Bone marrow (tissue), 2 donors: ENCODE results near the gene TENM3.

Experiments
- DNase-seq, 2 donors: peaks; one replicate each; lab custom pipeline; 2025; lab: John Stamatoyannopoulos, UW

The TENM3 gene

GRCh38 chr4:182778222-182778982 is 535.2 kb downstream of the TENM3 start:
- DNase-seq, result no peak

GRCh38 chr4:182786991-182787390 is 543.8 kb downstream of the TENM3 start:
- DNase-seq, result no peak

- no peak for DNase-seq
These were observed 545.0 kb downstream of the TENM3 start for GRCh38 chr4:182788201-182788600.

- DNase-seq, result no peak
These were observed 546.3 kb downstream of the TENM3 start for GRCh38 chr4:182789529-182789928.

- no peak for DNase-seq
These were observed 552.4 kb downstream of the TENM3 start for GRCh38 chr4:182795446-182796238.

- DNase-seq, result no peak
These were observed 556.5 kb downstream of the TENM3 start for GRCh38 chr4:182799515-182800215.

- DNase-seq, result no peak
These were observed 557.0 kb downstream of the TENM3 start for GRCh38 chr4:182800216-182800515.

GRCh38 chr4:182801636-182802035 is 558.4 kb downstream of the TENM3 start:
- no peak for DNase-seq

GRCh38 chr4:182802621-182803020 is 559.4 kb downstream of the TENM3 start:
- DNase-seq, result no peak

- no peak for DNase-seq
These were observed 560.0 kb downstream of the TENM3 start for GRCh38 chr4:182803235-182803634.

GRCh38 chr4:182804131-182804530 is 560.9 kb downstream of the TENM3 start:
- no peak for DNase-seq

- no peak for DNase-seq
These were observed 562.1 kb downstream of the TENM3 start for GRCh38 chr4:182805321-182805720.

- DNase-seq, result no peak
These were observed 562.5 kb downstream of the TENM3 start for GRCh38 chr4:182805750-182806149.

- peak; percentile 26 to 40 for DNase-seq
These were observed 563.4 kb downstream of the TENM3 start for GRCh38 chr4:182806259-182807252.

- no peak for DNase-seq
These were observed 564.1 kb downstream of the TENM3 start for GRCh38 chr4:182807346-182807745.

- DNase-seq, result no peak
These were observed 564.8 kb downstream of the TENM3 start for GRCh38 chr4:182807767-182808548.

- DNase-seq, result peak; percentile 24 to 80
These were observed 565.6 kb downstream of the TENM3 start for GRCh38 chr4:182808673-182809416.

GRCh38 chr4:182809417-182810102 is 566.4 kb downstream of the TENM3 start:
- no peak for DNase-seq

GRCh38 chr4:182810103-182810615 is 567.0 kb downstream of the TENM3 start:
- DNase-seq, result no peak
